ENCODE measurements around the gene KLF9.
A peak's percentile ranks its signal among the peaks of the same experiment; 100 is the strongest.

GRCh38 chr9:70412832-70413463 is 1.5 kb downstream of the KLF9 start:
- peak in 1 of 2 donors; percentile 90 for TF ChIP-seq POLR2AphosphoS5 (IDR thresholded peaks at IDR 0.05; ENCODE audit: insufficient read depth in 1 of 2, low read depth in 1 of 2)
- no peak for TF ChIP-seq CTCF (IDR thresholded peaks at IDR 0.05)

All from vagina (tissue), 2 donors.